Progenitor cell of endocrine pancreas (in vitro differentiated cells): ENCODE data around the gene STX8. TPM values are rescaled to one million over a fixed set of nuclear protein-coding genes. Genes with fewer than 3 reads are reported as not detected.

Source experiments
- DNase-seq: peaks from one replicate; pipeline ENCODE4 v3.0.0; 2021; ENCODE audit warnings: low spot score; ENCODE audit not compliant: unreplicated experiment
- H3K27ac Mint-ChIP-seq: 2 replicates; pipeline ENCODE4 v1.8.0; 2021; ENCODE audit warnings: mild to moderate bottlenecking, moderate library complexity, mixed read lengths
- H3K27me3 Mint-ChIP-seq: 2 replicates; pipeline ENCODE4 v1.8.0; 2021; ENCODE audit warnings: mixed read lengths
- H3K36me3 Mint-ChIP-seq: 2 replicates; pipeline ENCODE4 v1.8.0; 2022; ENCODE audit warnings: mixed read lengths; ENCODE audit not compliant: insufficient read depth
- H3K4me1 Mint-ChIP-seq: 2 replicates; pipeline ENCODE4 v1.8.0; 2021; ENCODE audit warnings: low read depth, mixed read lengths
- H3K4me3 Mint-ChIP-seq: 2 replicates; pipeline ENCODE4 v1.8.0; 2021; ENCODE audit warnings: low read depth, mild to moderate bottlenecking, moderate library complexity, mixed read lengths
- H3K9me3 Mint-ChIP-seq: 2 replicates; pipeline ENCODE4 v1.8.0; 2021; ENCODE audit warnings: low read depth, mixed read lengths
- CTCF ChIP-seq: fragments of 200-600 bp; sonication (generic); IDR thresholded peaks from one replicate; pipeline ENCODE4 v1.5.0; 2021; ENCODE audit warnings: antibody characterized with exemption, mild to moderate bottlenecking; ENCODE audit not compliant: unreplicated experiment
- total RNA-seq: library from RNA; stranded (reverse); gene quantifications from 2 replicates; pipeline ENCODE4 v1.2.1, GENCODE V29; 2021

Gene STX8
- total RNA-seq, 1 donor from 2014 or later = 63.4 TPM

GRCh38 chr17:9292561-9292941 lies 283.1 kb downstream of the STX8 start:
- H3K27me3 Mint-ChIP-seq = peaks cover 10% of the 10 kb centered on the region
- H3K27ac Mint-ChIP-seq = no peak overlapping the region
- H3K4me1 Mint-ChIP-seq = no peaks in the 10 kb centered on the region
- H3K9me3 Mint-ChIP-seq = peaks cover 2% of the 10 kb centered on the region
- no peaks in the 10 kb centered on the region for H3K36me3 Mint-ChIP-seq
- DNase-seq = no peak
- TF ChIP-seq CTCF = no peak
- H3K4me3 Mint-ChIP-seq = no peak overlapping the region

GRCh38 chr17:9291912-9292560 lies 283.6 kb downstream of the STX8 start:
- Mint-ChIP-seq H3K36me3 (no peaks in the 10 kb centered on the region), H3K27me3 (peaks cover 10% of the 10 kb centered on the region), H3K27ac (no peak overlapping the region), H3K9me3 (peaks cover 2% of the 10 kb centered on the region), H3K4me1 (no peaks in the 10 kb centered on the region), H3K4me3 (no peak overlapping the region)
- TF ChIP-seq CTCF = peak; percentile 72
- DNase-seq = peak; percentile 14

GRCh38 chr17:9290226-9290613 lies 285.4 kb downstream of the STX8 start:
- H3K27ac Mint-ChIP-seq = no peak overlapping the region
- no peak for DNase-seq
- H3K4me1 Mint-ChIP-seq = no peaks in the 10 kb centered on the region
- TF ChIP-seq CTCF = no peak
- H3K27me3 Mint-ChIP-seq = peaks cover 10% of the 10 kb centered on the region
- no peak overlapping the region for H3K4me3 Mint-ChIP-seq
- H3K9me3 Mint-ChIP-seq = peaks cover 2% of the 10 kb centered on the region
- H3K36me3 Mint-ChIP-seq = no peaks in the 10 kb centered on the region

GRCh38 chr17:9287306-9287705 lies 288.3 kb downstream of the STX8 start:
- Mint-ChIP-seq H3K36me3 (no peaks in the 10 kb centered on the region), H3K27me3 (peaks cover 10% of the 10 kb centered on the region), H3K9me3 (peaks cover 2% of the 10 kb centered on the region), H3K27ac (no peak overlapping the region), H3K4me3 (no peak overlapping the region), H3K4me1 (no peaks in the 10 kb centered on the region)
- TF ChIP-seq CTCF = no peak
- DNase-seq = no peak

- Mint-ChIP-seq H3K27ac (peak overlapping the region; percentile 58), H3K4me3 (no peak overlapping the region), H3K4me1 (no peaks in the 10 kb centered on the region), H3K27me3 (peaks cover 10% of the 10 kb centered on the region), H3K9me3 (peaks cover 2% of the 10 kb centered on the region), H3K36me3 (no peaks in the 10 kb centered on the region)
- no peak for DNase-seq
- TF ChIP-seq CTCF = no peak
These were observed 289.2 kb downstream of the STX8 start for GRCh38 chr17:9286434-9286833.
